ENCODE measurements around the gene NHP2.
A peak's percentile ranks its signal among the peaks of the same experiment; 100 is the strongest.

NHP2 gene

DNA sequence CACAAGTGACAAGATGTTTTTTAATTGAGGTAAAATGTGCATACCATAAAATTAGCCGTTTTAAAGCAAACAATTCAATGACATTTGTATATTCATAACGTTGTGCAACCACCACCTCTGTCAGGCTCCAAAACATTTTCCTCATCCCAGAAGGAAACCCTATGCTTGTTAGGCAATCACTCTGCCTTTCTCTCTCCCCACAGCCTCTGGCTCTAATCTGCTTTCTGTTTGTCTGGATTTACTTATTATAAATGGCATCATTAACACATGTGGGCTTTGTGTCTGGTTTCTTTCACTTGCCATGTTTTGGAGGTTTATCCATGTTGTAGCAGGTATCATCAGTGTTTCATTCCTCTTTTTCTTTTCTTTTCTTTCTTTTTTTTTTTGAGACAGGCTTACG, 41.8 kb downstream of the NHP2 start:
- FAIRE-seq (no peak), DNase-seq (ENCODE audit: insufficient read length, low spot score) (no peak)
- TF ChIP-seq PAX5 (IDR thresholded peaks at IDR 0.05; ENCODE audit: insufficient read depth, low read length, severe bottlenecking) = no peak
- TF ChIP-seq POU2F2 (IDR thresholded peaks at IDR 0.05; ENCODE audit: low read depth, low read length) = no peak
- no peak for TF ChIP-seq TAF1 (IDR thresholded peaks at IDR 0.05; ENCODE audit: low read depth, low read length)

DNA sequence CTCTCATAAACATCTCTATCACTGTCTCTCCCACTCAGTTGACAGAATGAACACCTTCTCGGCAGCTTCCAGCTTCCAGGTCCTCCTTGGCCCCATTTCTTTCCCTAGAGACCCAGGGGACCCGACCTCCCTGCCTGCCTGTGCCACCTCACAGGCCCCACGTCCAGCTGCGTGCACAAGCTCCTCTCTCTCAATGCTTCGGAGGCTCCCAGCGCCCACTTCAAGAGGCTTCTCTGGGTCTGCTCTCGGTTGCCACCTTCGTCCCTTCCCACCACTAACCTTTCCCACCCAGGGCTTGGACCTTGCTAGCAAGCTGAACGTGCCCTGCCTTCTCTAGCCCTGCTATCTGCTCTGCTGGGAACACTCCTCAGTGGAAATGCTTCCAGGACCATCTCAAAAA, 43.2 kb downstream of the NHP2 start:
- FAIRE-seq (no peak), DNase-seq (ENCODE audit: insufficient read length, low spot score) (no peak)
- TF ChIP-seq POLR2AphosphoS5 (IDR thresholded peaks at IDR 0.05; ENCODE audit: low read depth, low read length) (no peak), SPI1 (IDR thresholded peaks at IDR 0.05; ENCODE audit: low read depth, low read length) (no peak), TAF1 (IDR thresholded peaks at IDR 0.05; ENCODE audit: low read depth, low read length) (no peak), PAX5 (IDR thresholded peaks at IDR 0.05; ENCODE audit: insufficient read depth, low read length, severe bottlenecking) (no peak), POLR2A (IDR thresholded peaks at IDR 0.05; ENCODE audit: low read depth, low read length) (no peak), POU2F2 (IDR thresholded peaks at IDR 0.05; ENCODE audit: low read depth, low read length) (no peak)

DNA sequence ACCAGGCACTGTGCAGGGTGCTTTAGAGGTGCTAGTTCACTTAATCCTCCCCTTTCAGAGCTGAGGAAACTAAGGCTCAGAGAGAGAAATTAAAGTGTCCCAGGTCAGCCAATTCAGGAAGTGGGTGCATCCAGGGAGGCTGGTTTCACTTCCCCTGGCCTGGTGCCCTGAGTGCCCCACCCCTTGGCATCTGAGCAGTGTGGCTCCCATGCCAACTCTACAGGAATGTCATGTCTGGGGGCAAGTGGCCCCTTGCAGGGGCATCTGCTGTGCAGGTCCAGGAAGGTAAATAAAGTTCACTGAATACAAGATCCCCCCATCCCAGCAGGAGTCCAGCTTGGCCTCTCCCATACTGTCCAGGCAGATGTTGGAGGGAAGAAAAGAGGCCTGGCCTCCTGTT, 44.7 kb downstream of the NHP2 start:
- FAIRE-seq (no peak), DNase-seq (ENCODE audit: insufficient read length, low spot score) (no peak)
- TF ChIP-seq SPI1 (IDR thresholded peaks at IDR 0.05; ENCODE audit: low read depth, low read length) = peak; percentile 64
- TF ChIP-seq POLR2A (IDR thresholded peaks at IDR 0.05; ENCODE audit: low read depth, low read length) = no peak

DNA sequence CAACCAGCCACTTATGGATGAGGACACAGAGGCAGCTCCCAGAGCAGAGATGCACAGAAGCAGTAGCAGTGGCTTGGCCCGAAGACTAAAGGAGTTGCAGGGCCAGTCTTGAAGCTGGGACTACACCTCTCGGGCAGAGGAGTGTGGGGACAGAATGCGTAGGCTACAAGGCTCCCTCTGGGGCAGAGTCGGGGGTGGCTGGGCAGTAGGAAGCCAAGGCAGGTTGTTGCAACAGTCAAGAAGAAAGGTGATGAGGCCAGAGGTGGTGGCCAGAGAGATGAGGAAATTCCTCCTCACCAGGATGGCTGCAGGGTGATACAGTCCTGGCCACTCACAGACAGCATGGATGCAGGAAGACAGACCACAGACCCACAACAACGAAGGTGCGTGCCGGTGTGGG, 45.2 kb downstream of the NHP2 start:
- TF ChIP-seq PAX5 (IDR thresholded peaks at IDR 0.05; ENCODE audit: insufficient read depth, low read length, severe bottlenecking) (no peak), SPI1 (IDR thresholded peaks at IDR 0.05; ENCODE audit: low read depth, low read length) (no peak)
- FAIRE-seq (no peak), DNase-seq (ENCODE audit: insufficient read length, low spot score) (no peak)

DNA sequence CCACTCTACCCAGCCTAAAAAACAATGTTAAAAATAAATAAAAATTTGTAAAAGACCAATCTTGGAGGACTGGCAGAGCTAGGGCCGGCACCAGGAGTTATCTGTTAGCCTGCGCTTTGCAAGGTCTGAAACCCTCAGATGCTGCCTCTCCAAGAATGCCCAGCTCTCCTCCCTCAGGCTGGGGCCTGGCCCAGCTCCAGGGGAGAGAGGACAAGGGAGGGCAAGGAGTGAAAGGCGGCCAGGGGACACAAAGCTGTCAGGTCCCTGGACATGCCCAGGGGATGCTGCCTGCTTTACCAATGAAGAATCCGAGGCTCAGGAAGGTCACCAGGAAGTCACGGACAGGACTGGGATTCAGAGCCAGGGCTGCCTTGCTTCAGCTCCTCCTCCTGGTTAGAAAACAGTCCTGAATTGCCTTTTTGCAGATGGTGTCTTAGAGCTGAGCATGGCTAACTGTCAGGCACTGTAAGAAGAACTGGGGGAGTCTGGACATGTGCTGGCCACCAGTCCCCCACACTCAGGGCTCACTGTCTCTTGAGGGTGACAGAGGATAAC, 45.9 kb downstream of the NHP2 start:
- no peak for FAIRE-seq
- no peak for TF ChIP-seq PAX5 (IDR thresholded peaks at IDR 0.05; ENCODE audit: insufficient read depth, low read length, severe bottlenecking)
- TF ChIP-seq TAF1 (IDR thresholded peaks at IDR 0.05; ENCODE audit: low read depth, low read length) = no peak
- TF ChIP-seq POU2F2 (IDR thresholded peaks at IDR 0.05; ENCODE audit: low read depth, low read length) = no peak
- TF ChIP-seq SPI1 (IDR thresholded peaks at IDR 0.05; ENCODE audit: low read depth, low read length) = no peak
- no peak for TF ChIP-seq POLR2AphosphoS5 (IDR thresholded peaks at IDR 0.05; ENCODE audit: low read depth, low read length)
- TF ChIP-seq POLR2A (IDR thresholded peaks at IDR 0.05; ENCODE audit: low read depth, low read length) = no peak
- DNase-seq (ENCODE audit: insufficient read length, low spot score) = no peak

DNA sequence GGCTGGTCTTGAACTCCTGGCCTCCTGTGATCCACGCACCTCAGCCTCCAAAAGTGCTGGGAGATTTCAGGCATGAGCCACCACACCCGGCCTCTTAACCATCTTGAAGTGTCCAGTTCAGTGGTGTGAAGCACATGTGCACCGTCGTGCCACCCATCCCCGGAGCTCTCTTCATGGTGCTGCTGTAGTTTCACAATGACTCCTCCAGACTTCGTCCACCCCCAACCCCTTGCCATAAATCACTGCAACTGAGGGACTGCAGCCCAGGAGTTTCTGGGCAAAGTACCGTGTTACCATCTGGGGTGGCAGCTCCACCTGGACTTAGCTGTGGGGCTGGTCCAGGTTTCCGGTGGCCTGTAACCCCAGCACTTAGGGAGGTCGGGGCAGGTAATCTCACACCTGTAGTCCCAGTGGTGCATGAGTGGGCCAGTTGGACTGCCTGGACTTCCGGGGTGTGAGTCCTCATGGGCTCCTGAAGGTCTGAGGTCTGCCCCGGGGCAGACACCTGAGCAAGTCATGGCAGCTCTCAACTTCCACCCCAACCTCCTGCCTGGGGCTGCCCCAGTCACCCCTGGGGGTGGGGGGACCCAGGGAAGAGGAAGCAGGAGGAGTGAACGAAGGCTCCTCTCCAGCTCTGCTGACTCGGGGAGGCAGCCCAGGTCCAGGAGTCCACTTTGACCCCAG, 47.0 kb downstream of the NHP2 start:
- DNase-seq (ENCODE audit: insufficient read length, low spot score) (no peak), FAIRE-seq (peak; percentile 77)
- TF ChIP-seq POLR2A (IDR thresholded peaks at IDR 0.05; ENCODE audit: low read depth, low read length) (no peak), SPI1 (IDR thresholded peaks at IDR 0.05; ENCODE audit: low read depth, low read length) (no peak), POU2F2 (IDR thresholded peaks at IDR 0.05; ENCODE audit: low read depth, low read length) (no peak), PAX5 (IDR thresholded peaks at IDR 0.05; ENCODE audit: insufficient read depth, low read length, severe bottlenecking) (no peak), TAF1 (IDR thresholded peaks at IDR 0.05; ENCODE audit: low read depth, low read length) (no peak)

DNA sequence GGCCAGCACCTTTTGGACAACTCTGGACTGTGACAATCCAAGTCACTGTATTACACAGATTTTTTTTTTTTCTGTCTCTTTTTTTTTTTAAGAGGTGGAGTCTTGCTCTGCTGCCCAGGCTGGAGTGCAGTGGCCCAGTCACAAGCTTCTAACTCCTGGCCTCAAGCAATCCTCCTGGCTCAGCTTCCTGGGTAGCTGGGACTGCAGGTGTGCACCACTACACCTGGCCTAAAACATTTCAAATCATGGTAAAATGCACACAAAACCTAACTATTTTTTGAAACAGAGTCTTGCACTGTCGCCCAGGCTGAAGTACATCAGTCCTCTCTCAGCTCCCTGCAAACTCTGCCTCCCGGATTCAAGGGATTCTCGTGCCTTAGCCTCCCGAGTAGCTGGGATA, 47.6 kb downstream of the NHP2 start:
- no peak for TF ChIP-seq POLR2A (IDR thresholded peaks at IDR 0.05; ENCODE audit: low read depth, low read length)
- no peak for TF ChIP-seq POLR2AphosphoS5 (IDR thresholded peaks at IDR 0.05; ENCODE audit: low read depth, low read length)
- no peak for TF ChIP-seq SPI1 (IDR thresholded peaks at IDR 0.05; ENCODE audit: low read depth, low read length)
- TF ChIP-seq TAF1 (IDR thresholded peaks at IDR 0.05; ENCODE audit: low read depth, low read length) = no peak
- no peak for TF ChIP-seq PAX5 (IDR thresholded peaks at IDR 0.05; ENCODE audit: insufficient read depth, low read length, severe bottlenecking)
- TF ChIP-seq POU2F2 (IDR thresholded peaks at IDR 0.05; ENCODE audit: low read depth, low read length) = no peak
- DNase-seq (ENCODE audit: insufficient read length, low spot score) (no peak), FAIRE-seq (no peak)

DNA sequence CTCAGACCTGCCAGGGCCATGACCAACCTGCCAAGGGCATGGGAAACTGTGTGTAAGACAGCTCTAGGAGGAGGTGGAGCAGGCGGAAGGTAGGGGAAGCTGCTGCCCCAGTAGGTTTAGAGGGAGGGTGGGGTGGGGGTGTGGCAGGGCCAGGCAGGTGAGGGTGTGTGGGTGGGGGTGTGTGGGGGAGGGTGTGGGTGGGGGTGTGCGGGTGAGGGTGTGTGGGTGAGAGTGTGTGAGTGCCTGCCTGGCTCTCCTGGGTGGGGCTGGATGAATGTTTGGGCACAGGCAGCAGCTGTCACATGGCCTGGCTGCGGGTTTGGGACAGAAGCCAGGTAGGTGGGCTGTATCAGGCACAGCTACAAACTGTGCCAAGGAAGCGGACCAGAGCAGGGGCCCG, 49.2 kb downstream of the NHP2 start:
- no peak for FAIRE-seq
- DNase-seq (ENCODE audit: insufficient read length, low spot score) = no peak
- TF ChIP-seq POLR2A (IDR thresholded peaks at IDR 0.05; ENCODE audit: low read depth, low read length) (no peak), POU2F2 (IDR thresholded peaks at IDR 0.05; ENCODE audit: low read depth, low read length) (no peak), SPI1 (IDR thresholded peaks at IDR 0.05; ENCODE audit: low read depth, low read length) (no peak), PAX5 (IDR thresholded peaks at IDR 0.05; ENCODE audit: insufficient read depth, low read length, severe bottlenecking) (no peak), TAF1 (IDR thresholded peaks at IDR 0.05; ENCODE audit: low read depth, low read length) (no peak), POLR2AphosphoS5 (IDR thresholded peaks at IDR 0.05; ENCODE audit: low read depth, low read length) (no peak)

DNA sequence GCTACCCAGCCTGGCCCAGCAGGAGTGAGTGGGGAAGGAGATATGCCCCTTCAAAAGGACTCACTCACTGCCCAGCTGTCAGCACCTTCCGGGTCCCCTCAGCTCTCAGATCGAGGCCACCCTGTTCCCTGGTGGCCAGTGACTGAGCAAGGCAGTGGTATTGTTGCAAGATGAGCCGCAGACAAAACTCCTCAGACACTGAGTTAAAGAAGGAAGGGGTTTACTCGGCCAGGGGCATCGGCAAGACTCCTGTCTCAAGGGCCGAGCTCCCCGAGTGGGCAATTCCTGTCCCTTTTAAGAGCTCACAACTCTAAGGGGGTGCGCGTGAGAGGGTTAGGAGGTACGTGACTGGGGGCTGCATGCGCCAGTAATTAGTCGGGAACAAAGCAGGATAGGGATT, 50.1 kb downstream of the NHP2 start:
- FAIRE-seq = no peak
- TF ChIP-seq POLR2A (IDR thresholded peaks at IDR 0.05; ENCODE audit: low read depth, low read length) = no peak
- no peak for TF ChIP-seq TAF1 (IDR thresholded peaks at IDR 0.05; ENCODE audit: low read depth, low read length)
- TF ChIP-seq PAX5 (IDR thresholded peaks at IDR 0.05; ENCODE audit: insufficient read depth, low read length, severe bottlenecking) = no peak
- TF ChIP-seq SPI1 (IDR thresholded peaks at IDR 0.05; ENCODE audit: low read depth, low read length) = no peak
- DNase-seq (ENCODE audit: insufficient read length, low spot score) = no peak
